NB4 (cell line): ENCODE data around the gene LGSN.
A peak's percentile ranks its signal among the peaks of the same experiment; 100 is the strongest.
"Not testable (repeated sequence)": the region's sequence is repeated elsewhere in the genome, so short reads cannot be mapped to it uniquely, and the experiment has no call there.

Experiments used
- DNase-seq: peaks from one replicate; pipeline ENCODE4 v3.0.0; 2010; ENCODE audit warnings: low read depth
- H3K4me3 ChIP-seq: one replicate; pipeline ENCODE4 v1.5.1; 2011; ENCODE audit warnings: mild to moderate bottlenecking, low read depth, low read length, moderate library complexity
- MYC ChIP-seq: IDR thresholded peaks from 2 replicates; pipeline ENCODE4 v1.6.1; 2011; ENCODE audit warnings: low read depth, low read length
- POLR2A ChIP-seq: IDR thresholded peaks from 2 replicates; pipeline ENCODE4 v1.6.1; 2011; ENCODE audit warnings: mild to moderate bottlenecking; ENCODE audit not compliant: insufficient read length; ENCODE audit errors: extremely low read depth
- TF ChIP-seq, protein P1 (sequence below): IDR thresholded peaks from one replicate; pipeline ENCODE4 v1.5.1; 2012; ENCODE audit warnings: low read depth, low read length
- TF ChIP-seq, protein P2 (sequence below): IDR thresholded peaks from 2 replicates; pipeline ENCODE4 v1.6.1; 2011; ENCODE audit warnings: low read depth, low read length

Gene LGSN

DNA sequence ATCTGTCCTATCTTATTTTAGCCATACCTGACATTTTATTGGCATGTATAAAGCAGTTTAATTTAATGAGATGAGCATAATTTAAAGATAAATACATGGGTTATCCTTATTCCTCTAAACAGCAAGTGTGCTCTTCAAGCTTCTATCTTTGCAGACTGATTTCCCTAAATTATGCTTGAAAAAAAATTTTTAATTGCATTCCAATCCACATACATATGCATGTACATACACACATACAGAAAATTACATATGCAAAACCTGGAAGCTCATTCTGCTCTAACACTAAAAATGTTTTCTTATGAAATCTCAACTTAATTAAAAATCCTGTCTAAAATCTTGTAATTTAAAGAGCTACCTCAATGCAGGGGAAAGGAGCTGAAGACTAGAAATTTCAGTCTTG, 73.2 kb downstream of the LGSN start:
- DNase-seq: no peak
- H3K4me3 ChIP-seq: no peak overlapping the region
- TF ChIP-seq, protein P1, sequence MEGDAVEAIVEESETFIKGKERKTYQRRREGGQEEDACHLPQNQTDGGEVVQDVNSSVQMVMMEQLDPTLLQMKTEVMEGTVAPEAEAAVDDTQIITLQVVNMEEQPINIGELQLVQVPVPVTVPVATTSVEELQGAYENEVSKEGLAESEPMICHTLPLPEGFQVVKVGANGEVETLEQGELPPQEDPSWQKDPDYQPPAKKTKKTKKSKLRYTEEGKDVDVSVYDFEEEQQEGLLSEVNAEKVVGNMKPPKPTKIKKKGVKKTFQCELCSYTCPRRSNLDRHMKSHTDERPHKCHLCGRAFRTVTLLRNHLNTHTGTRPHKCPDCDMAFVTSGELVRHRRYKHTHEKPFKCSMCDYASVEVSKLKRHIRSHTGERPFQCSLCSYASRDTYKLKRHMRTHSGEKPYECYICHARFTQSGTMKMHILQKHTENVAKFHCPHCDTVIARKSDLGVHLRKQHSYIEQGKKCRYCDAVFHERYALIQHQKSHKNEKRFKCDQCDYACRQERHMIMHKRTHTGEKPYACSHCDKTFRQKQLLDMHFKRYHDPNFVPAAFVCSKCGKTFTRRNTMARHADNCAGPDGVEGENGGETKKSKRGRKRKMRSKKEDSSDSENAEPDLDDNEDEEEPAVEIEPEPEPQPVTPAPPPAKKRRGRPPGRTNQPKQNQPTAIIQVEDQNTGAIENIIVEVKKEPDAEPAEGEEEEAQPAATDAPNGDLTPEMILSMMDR: no peak
- TF ChIP-seq MYC (no peak), POLR2A (no peak)
- TF ChIP-seq, protein P2, sequence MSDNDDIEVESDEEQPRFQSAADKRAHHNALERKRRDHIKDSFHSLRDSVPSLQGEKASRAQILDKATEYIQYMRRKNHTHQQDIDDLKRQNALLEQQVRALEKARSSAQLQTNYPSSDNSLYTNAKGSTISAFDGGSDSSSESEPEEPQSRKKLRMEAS: no peak

DNA sequence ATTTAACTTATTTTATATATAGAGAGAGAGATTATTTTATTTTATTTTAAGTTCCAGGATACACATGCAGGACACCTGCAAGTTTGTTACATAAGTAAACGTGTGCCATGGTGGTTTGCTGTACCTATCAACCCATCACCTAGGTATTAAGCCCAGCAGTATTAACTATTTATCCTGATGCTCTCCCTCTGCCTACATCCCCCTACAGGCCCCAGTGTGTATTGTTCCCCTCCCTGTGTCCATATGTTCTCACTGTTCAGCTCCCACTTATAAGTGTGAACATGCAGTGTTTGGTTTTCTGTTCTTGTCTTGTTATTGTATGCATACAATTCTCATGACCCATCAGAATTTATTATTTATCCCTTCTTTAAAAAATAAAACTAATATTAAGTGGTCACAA, 73.9 kb downstream of the LGSN start:
- TF ChIP-seq, protein P1: peak; percentile 30
- TF ChIP-seq MYC (no peak), POLR2A (no peak)
- TF ChIP-seq, protein P2: no peak
- no peak overlapping the region for H3K4me3 ChIP-seq
- DNase-seq: peak; percentile 6

DNA sequence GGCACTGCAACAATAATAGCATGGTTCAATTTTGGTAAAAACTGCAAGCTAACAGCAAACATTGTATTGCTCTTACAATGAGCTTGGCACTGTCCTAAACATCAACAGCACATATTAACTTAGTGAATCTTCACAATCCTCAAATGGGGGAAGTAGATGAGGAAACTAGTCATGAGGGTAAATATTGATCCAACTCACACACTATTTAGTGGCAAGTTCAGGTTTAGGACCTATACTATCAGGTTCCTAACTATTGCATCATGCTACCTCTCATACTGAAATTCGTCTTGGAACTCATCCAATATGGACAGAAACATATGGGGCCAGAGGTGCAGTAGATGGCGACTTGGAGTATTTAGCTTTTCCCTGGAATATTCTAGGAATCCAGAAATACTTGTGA, 74.4 kb downstream of the LGSN start:
- no peak overlapping the region for H3K4me3 ChIP-seq
- no peak for TF ChIP-seq MYC
- TF ChIP-seq, protein P2: no peak
- no peak for TF ChIP-seq POLR2A
- DNase-seq: no peak

DNA sequence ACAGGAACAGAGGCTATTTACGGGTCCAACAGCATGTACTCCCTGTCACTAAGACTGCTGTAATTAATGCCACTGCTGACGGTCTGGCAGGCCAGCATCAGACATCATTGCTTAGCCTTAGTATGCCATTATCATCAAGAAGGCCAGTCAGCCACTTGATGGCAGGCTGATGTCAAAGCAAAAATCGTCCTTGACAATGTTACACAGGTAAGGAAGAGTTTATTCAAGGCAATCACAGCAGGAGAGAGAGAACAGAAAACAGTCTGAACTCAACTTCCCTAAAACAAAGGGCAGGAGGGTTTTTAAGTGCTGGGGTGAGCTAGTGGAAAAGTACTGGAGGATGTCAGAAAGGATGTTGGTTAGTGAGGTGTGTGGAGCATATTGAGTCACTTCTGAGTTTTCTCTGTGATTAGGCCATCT, 83.4 kb downstream of the LGSN start:
- TF ChIP-seq, protein P1: no peak
- TF ChIP-seq, protein P2: no peak
- TF ChIP-seq POLR2A: no peak
- peak; percentile 14 for DNase-seq
- H3K4me3 ChIP-seq: no peak overlapping the region

DNA sequence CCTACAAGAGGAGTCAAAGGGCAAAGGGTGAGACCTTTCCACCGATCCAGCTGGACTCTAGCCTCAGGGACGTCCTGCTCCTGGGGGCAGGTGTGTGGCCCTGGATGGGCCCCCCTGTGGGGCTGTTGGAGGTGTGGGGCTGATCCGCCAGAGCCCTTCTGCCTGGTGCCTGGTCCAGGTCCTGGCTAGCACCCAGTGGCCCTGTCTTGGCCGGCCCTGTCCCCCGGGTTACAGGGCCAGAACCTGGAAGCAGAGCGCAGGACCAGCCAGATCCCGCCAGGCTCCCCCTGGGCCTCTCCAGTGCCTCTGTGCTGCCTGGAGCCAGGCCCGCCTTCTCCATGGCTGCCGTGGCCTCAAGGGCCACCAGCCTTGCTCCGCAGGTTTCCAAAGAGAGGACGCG, 89.3 kb downstream of the LGSN start:
- not testable (repeated sequence) for DNase-seq, H3K4me3 ChIP-seq

DNA sequence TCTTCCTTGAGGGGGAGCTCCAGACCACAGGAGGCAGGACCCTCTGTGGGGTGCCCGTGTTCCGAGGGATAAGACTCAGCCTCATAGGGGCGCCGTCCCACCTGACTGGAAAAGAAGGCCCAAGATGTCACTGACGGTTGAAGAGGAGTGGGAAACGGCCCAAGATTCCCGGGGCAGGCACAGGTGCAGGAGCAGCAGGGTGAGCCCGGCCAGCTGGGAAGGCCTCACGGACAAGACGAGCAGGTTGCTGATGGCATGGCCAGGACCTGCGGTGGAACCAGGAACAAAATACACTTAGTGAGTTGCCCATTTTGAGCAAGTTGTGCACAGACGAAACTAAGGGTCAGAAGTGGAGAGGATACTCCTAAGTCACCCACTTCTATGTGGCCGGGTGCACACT, 89.8 kb downstream of the LGSN start:
- not testable (repeated sequence) for H3K4me3 ChIP-seq, DNase-seq

DNA sequence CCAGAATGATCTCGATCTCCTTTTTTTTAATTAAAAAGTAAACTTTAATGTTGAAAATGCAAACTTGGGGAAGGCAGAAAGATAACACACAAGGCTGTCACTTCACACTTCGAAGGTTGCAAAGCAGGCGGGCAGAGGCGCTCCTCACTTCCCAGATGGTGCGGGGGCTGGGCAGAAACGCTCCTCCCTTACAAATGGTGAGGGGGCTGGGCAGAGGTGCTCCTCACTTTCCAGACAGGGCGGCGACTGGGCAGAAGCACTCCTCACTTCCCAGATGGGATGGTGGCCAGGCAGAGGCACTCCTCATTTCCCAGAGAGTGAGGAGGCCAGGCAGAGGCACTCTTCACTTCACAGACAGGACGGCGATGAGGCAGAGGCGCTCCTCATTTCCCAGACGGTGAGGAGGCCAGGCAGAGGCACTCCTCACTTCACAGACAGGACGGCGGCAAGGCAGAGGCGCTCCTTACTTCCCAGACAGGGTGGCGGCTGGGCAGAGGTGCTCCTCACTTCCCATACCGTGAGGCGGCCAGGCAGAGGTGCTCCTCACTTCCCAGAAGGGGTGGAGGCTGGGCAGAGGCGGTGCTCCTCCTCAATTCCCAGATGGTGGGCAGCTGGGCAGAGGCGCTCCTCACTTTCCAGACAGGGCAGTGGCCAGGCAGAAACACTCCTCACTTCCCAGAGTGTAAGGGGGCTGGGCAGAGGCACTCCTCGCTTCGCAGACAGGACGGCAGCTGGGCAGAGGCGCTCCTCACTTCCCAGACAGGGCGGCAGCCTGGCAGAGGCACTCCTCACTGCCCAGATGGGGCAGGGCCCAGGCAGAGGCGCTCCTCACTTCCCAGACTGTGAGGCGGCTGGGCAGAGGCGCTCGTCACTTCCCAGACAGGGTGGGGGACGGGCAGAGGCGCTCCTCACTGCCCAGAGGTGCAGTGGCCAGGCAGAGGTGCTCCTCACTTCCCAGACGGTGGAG, 91.6 kb downstream of the LGSN start:
- H3K4me3 ChIP-seq, DNase-seq: not testable (repeated sequence)

DNA sequence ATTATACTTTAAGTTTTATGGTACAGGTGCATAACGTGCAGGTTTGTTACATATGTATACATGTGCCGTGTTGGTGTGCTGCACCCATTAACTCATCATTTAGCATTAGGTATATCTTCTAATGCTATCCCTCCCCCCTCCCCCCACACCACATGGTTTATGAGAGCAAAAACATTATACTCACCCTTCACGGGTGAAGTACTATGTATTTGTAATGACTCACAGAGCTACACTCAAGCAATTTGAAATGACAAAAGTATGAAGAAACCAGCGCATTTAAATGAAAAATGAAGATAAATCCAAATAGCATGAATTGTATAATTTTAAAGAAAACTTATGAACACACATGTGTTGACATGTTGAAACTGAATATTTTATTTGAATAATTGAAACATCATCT, 93.8 kb downstream of the LGSN start:
- DNase-seq, H3K4me3 ChIP-seq: not testable (repeated sequence)
